SIG-M5 treated with dmso at 0.1 percent for 504 hours (cell line): ENCODE results near the gene RPTOR.
"Not testable (repeated sequence)": the region's sequence is repeated elsewhere in the genome, so short reads cannot be mapped to it uniquely, and the experiment has no call there.

Source experiments
- DNase-seq: peaks from one replicate; lab custom pipeline; 2025; ENCODE audit not compliant: unreplicated experiment; lab: John Stamatoyannopoulos, UW

RPTOR gene

GRCh38 chr17:80794281-80795089 lies 249.8 kb downstream of the RPTOR start:
- no peak for DNase-seq

- no peak for DNase-seq
Observed at GRCh38 chr17:80795090-80795580, 250.5 kb downstream of the RPTOR start.

- DNase-seq: no peak
Observed at GRCh38 chr17:80795754-80796153, 251.1 kb downstream of the RPTOR start.

GRCh38 chr17:80796430-80796861 lies 251.8 kb downstream of the RPTOR start:
- DNase-seq: no peak

GRCh38 chr17:80797222-80797621 lies 252.6 kb downstream of the RPTOR start:
- DNase-seq: not testable (repeated sequence)

GRCh38 chr17:80797741-80798594 lies 253.3 kb downstream of the RPTOR start:
- no peak for DNase-seq

GRCh38 chr17:80798595-80799537 lies 254.2 kb downstream of the RPTOR start:
- no peak for DNase-seq

GRCh38 chr17:80799538-80800480 lies 255.2 kb downstream of the RPTOR start:
- DNase-seq: no peak

- no peak for DNase-seq
Observed at GRCh38 chr17:80800481-80801391, 256.1 kb downstream of the RPTOR start.

- DNase-seq: no peak
Observed at GRCh38 chr17:80802626-80803450, 258.2 kb downstream of the RPTOR start.

- DNase-seq: no peak
Observed at GRCh38 chr17:80803451-80804428, 259.1 kb downstream of the RPTOR start.

GRCh38 chr17:80804466-80804865 lies 259.8 kb downstream of the RPTOR start:
- DNase-seq: no peak

- DNase-seq: no peak
Observed at GRCh38 chr17:80805032-80805751, 260.6 kb downstream of the RPTOR start.

- no peak for DNase-seq
Observed at GRCh38 chr17:80807014-80807413, 262.4 kb downstream of the RPTOR start.

GRCh38 chr17:80807882-80808281 lies 263.2 kb downstream of the RPTOR start:
- DNase-seq: no peak
